Renal pelvis (tissue), 4 donors: ENCODE results near the gene CCDC81. TPM values are rescaled to one million over a fixed set of nuclear protein-coding genes. Genes with fewer than 3 reads are reported as not detected.

Experiments used
- DNase-seq: peaks from one replicate; pipeline ENCODE4 v3.0.0-alpha.2; 2013
- polyA plus RNA-seq, 3 donors: library from polyadenylated mRNA; unstranded; fragments of 120-200 nt; gene quantifications; one replicate each; pipeline ENCODE4 v1.2.1, GENCODE V29; 2013; ENCODE audit not compliant: insufficient read length in 3 of 3

The CCDC81 gene
- polyA plus RNA-seq, 3 donors: 0.85 to 1.8 (median 1.0) TPM

GRCh38 chr11:86464509-86465221 lies 90.0 kb downstream of the CCDC81 start:
- no peak for DNase-seq

GRCh38 chr11:86468169-86468568 lies 93.5 kb downstream of the CCDC81 start:
- DNase-seq: no peak

- DNase-seq: no peak
Observed at GRCh38 chr11:86469491-86470388, 95.1 kb downstream of the CCDC81 start.

Other genes with a start within 250 kb of the CCDC81 start
- 10 to 100 TPM; 37.3 to 43.5 (median 40.0) TPM for gene EED, start 130.1 kb upstream of the CCDC81 start, polyA plus RNA-seq
- 10 to 100 TPM; 45.6 to 49.6 (median 46.7) TPM for gene HIKESHI, start 72.6 kb upstream of the CCDC81 start, polyA plus RNA-seq